ENCODE measurements around the gene TRMT2B.

GRCh38 chrX:101057093-101057714 is 5.3 kb upstream of the TRMT2B start:
- TF ChIP-seq POLR2AphosphoS5 (IDR thresholded peaks at IDR 0.05; ENCODE audit: low read length), result no peak
- no peak for TF ChIP-seq YY1 (IDR thresholded peaks at IDR 0.05; ENCODE audit: low read depth, low read length)

Measured in GM12878 (cell line).